T-helper 2 cell treated with Interferon-gamma antibody and Interleukin-4, amounts not matched to agents 100 ng/mL and 5 ng/mL, for 36 hours (primary cell): ENCODE measurements around the gene FAM114A1. TPM values are rescaled to one million over a fixed set of nuclear protein-coding genes. Genes with fewer than 3 reads are reported as not detected.
"Not testable (repeated sequence)": the region's sequence is repeated elsewhere in the genome, so short reads cannot be mapped to it uniquely, and the experiment has no call there.

Experiments used
- intact Hi-C: fragments of 100-400 bp; cut with micrococcal nuclease; formaldehyde crosslinking; loops from one replicate; pipeline ENCODE4 v1.15.1; 2023
- total RNA-seq: library from RNA; stranded (reverse); gene quantifications from 2 replicates; pipeline ENCODE4 v1.2.3, GENCODE V29; 2022

Gene FAM114A1
- total RNA-seq, 1 donor from 2014 or later: 0.07 TPM

- intact Hi-C loops: loop anchor here (1.0 kb wide), 1 partner anchor 9 kb away; no protein-coding TSS in a partner anchor
Measured at GRCh38 chr4:38958453-38959190, 91.0 kb downstream of the FAM114A1 start.

DNA sequence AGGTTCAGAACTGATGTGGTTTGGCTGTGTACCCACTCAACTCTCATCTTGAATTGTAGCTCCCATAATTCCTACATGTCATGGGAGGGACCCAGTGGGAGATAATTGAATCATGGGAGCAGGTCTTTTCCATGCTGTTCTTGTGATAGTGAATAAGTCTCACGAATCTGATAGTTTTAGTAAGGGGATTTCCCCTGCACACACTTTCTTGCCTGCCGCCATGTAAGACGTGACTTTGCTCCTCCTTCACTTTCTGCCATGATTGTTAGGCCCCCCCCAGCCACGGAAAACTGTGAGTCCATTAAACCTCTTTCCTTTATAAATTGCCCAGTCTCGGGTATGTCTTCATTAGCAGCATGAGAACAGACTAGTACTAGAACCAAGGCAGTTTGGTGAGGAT, 91.6 kb downstream of the FAM114A1 start:
- intact Hi-C loops: not testable (repeated sequence)

GRCh38 chr4:38964942-38965775, 97.6 kb downstream of the FAM114A1 start:
- intact Hi-C loops: no loop called here

GRCh38 chr4:38965866-38966265, 98.3 kb downstream of the FAM114A1 start:
- intact Hi-C loops: no loop called here

GRCh38 chr4:38967260-38968095, 99.9 kb downstream of the FAM114A1 start:
- intact Hi-C loops: no loop called here

DNA sequence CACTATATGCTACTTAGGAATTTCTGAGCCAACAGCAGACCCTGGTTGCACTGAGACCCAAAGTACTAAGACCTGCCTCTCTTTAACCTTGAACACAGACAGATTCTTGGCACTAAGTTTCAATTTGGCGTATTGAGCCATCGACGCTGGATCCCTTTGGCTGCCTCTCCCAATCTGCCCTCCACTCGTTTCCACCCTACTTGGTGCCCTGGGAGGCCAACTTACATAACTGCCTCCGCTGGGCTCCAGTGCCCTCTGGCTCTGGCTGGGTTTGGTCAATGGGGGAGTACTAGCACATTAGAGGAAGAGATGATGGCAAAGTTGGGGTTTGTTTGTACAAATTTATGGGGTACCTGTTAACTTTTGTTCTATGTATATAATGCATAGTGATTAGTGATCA, 101.1 kb downstream of the FAM114A1 start:
- intact Hi-C loops: no loop called here

GRCh38 chr4:38976308-38976707, 108.7 kb downstream of the FAM114A1 start:
- intact Hi-C loops: no loop called here

- intact Hi-C loops: no loop called here
Measured at GRCh38 chr4:38979081-38979480, 111.5 kb downstream of the FAM114A1 start.

GRCh38 chr4:38979511-38980230, 112.1 kb downstream of the FAM114A1 start:
- intact Hi-C loops: loop anchor here (2.0 to 5.0 kb wide), 2 partner anchors 53 to 77 kb away; partner anchors contain the start of gene TMEM156

- intact Hi-C loops: loop anchor here (1.0 to 5.0 kb wide), 3 partner anchors 52 to 154 kb away; partner anchors contain the start of gene TMEM156
Measured at GRCh38 chr4:38980903-38981676, 113.5 kb downstream of the FAM114A1 start.

DNA sequence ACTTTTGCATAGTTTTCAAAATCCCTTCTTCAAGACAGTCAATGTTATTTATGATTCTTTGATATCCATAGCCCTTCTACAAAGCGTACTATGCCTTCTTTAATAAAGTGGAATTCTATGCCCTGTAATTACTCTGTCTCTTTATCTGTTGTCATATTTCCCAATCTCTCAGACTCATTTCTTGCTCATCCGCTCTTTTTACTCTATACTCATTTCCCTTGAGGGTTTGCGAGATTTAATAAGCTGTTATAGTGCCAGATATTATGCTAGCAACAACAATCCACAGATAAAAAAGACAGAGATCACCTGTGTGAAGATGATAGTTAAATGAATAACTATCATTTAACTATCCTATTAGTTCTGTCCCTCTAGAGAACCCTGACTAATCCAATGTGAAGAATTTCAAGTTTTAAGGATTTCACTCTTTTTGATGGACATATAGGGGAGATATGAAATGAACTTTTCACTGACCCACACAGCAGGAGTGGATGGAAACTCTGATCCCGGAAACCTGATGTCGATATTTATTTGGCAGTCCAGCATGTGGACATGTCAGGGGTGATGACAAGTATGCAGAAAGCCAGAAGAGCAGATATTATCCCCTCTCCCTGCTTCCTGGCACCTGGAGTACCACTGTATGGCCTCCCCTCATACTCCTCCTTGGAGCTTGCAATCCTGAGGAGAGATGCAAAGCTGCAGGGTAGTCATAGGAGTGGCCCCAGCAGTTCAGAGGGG, 114.9 kb downstream of the FAM114A1 start:
- intact Hi-C loops: loop anchor here (5.0 kb wide), 1 partner anchor 80 kb away; no protein-coding TSS in a partner anchor

DNA sequence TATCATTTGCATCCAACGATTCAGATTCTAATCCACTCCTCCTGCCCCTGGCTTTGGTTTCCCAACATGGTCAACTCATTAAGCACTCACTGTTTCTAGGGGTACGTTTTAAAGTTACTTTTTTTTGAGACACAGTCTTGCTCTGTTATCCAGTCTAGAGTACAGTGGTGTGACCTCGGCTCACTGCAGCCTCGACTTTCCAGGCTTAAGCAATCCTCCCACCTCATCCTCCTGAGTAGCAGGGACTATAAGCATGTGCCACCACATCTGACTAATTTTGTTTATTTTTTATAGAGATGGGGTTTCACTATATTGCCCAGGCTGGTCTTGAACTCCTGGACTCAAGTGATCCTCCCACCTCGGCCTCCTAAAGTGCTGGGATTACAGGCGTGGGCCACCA, 115.7 kb downstream of the FAM114A1 start:
- intact Hi-C loops: loop anchor here (5.0 kb wide), 1 partner anchor 81 kb away; no protein-coding TSS in a partner anchor

DNA sequence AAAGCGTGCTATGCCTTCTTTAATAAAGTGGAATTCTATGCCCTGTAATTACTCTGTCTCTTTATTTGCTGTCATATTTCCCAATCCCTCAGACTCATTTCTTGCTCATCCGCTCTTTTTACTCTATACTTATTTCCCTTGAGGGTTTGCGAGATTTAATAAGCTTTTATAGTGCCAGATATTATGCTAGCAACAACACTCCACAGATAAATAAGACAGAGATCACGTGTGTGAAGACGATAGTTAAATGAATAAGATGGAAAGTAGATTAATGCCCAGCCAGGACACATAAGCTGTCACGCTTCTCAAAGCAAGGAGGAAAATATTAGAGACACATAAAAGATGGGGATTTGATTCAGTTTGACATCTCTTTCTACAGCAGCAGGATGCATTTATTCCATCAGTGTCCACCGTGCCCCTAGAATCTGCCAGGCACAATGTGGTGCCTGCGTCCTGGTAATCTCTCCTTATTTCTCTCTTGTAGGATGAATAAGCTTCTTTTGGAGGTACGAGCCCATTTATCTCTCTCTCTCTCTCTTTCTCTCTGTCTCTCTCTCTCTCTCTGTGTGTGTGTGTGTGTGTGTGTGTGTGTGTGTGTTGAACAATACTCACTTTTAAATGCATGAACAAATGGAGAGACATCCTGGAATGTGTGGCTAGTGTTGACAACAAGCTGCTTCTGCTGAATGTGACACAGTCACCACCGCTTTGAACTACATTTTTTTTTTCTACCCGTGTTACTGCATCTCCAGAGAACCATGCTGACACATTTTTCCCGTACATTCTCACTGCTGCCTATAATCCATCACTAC, 116.4 kb downstream of the FAM114A1 start:
- intact Hi-C loops: loop anchor here (5.0 kb wide), 1 partner anchor 82 kb away; no protein-coding TSS in a partner anchor

DNA sequence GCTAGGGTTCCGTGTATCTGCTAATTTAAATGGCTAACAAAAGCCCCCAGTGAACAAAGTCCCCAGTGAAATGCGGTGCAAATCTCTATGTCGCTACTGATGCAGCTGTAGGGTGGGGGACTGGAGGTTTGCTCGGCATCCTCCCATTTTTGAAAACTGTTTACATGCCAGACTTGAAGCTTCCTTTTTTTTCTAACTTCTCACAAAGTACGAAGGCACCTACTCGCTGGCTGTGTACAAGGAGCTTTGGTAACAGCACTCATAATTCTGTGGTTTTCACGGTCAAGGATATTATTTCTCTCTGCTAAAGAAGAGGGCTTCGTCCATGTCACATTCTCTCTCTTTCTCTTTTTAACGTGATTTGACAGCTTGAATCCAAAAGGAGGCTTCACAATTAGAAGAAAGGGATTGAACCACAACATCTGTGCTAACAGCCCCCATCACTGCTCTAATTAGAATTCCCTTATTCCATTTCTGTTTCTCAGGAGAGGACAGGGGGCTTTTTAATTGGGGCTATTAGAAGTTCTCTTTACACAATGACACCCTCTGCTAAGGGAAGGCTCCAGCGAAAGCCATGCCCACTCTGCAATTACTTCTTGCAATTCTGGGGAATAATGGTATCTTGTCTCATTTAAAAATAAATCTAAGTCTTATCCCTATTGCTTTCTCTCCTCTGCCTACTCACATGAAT, 117.9 kb downstream of the FAM114A1 start:
- intact Hi-C loops: loop anchor here (5.0 kb wide), 1 partner anchor 38 kb away; no protein-coding TSS in a partner anchor

GRCh38 chr4:38987491-38987890, 119.9 kb downstream of the FAM114A1 start:
- intact Hi-C loops: loop anchor here (5.0 kb wide), 1 partner anchor 40 kb away; no protein-coding TSS in a partner anchor

- intact Hi-C loops: loop anchor here (5.0 kb wide), 1 partner anchor 41 kb away; no protein-coding TSS in a partner anchor
Measured at GRCh38 chr4:38988353-38988752, 120.7 kb downstream of the FAM114A1 start.

GRCh38 chr4:38989487-38989886, 121.9 kb downstream of the FAM114A1 start:
- intact Hi-C loops: loop anchor here (5.0 kb wide), 1 partner anchor 42 kb away; no protein-coding TSS in a partner anchor
